ENCODE data around the gene FGF23. TPM values are rescaled to one million over a fixed set of nuclear protein-coding genes. Genes with fewer than 3 reads are reported as not detected.

FGF23 gene
- polyA plus RNA-seq, 1 donor from 2014 or later: not detected

GRCh38 chr12:4325966-4326365, 53.5 kb downstream of the FGF23 start:
- H3K9me2 ChIP-seq (ENCODE audit: insufficient read depth, low read length): no peaks in the 10 kb centered on the region
- H3K79me2 ChIP-seq (replicated peaks; ENCODE audit: insufficient read depth, low read length): peaks cover 10% of the 10 kb centered on the region
- H3K4me3 ChIP-seq (ENCODE audit: low read length): no peak overlapping the region
- no peak overlapping the region for H3K27ac ChIP-seq (ENCODE audit: low read length)
- no peaks in the 10 kb centered on the region for H4K20me1 ChIP-seq (ENCODE audit: insufficient read depth)
- TF ChIP-seq EP300 (conservative IDR thresholded peaks at IDR 0.05; ENCODE audit: poor library complexity, severe bottlenecking) (no peak), EZH2 (IDR thresholded peaks at IDR 0.05; ENCODE audit: borderline replicate concordance, insufficient read depth, low read length, poor library complexity, severe bottlenecking) (no peak), MXI1 (conservative IDR thresholded peaks at IDR 0.05; ENCODE audit: poor library complexity, severe bottlenecking) (no peak), CTCF (IDR thresholded peaks at IDR 0.05; ENCODE audit: poor library complexity, severe bottlenecking) (no peak), RAD21 (conservative IDR thresholded peaks at IDR 0.05) (no peak), POLR2AphosphoS5 (IDR thresholded peaks at IDR 0.05) (no peak), REST (IDR thresholded peaks at IDR 0.05; ENCODE audit: borderline replicate concordance) (no peak), SMC3 (conservative IDR thresholded peaks at IDR 0.05; ENCODE audit: poor library complexity) (no peak)
- no peaks in the 10 kb centered on the region for H3K9me3 ChIP-seq (ENCODE audit: low read length)
- no peak overlapping the region for H2AFZ ChIP-seq (ENCODE audit: low read depth, low read length)
- no peak overlapping the region for H3K9ac ChIP-seq (ENCODE audit: low read length)
- H3F3A ChIP-seq (ENCODE audit: insufficient read depth, low read length, poor library complexity, severe bottlenecking): no peaks in the 10 kb centered on the region
- no peaks in the 10 kb centered on the region for H3K27me3 ChIP-seq (ENCODE audit: insufficient read depth, low read depth, low read length)
- H3K36me3 ChIP-seq (ENCODE audit: insufficient read depth, low read length): no peaks in the 10 kb centered on the region
- no peak overlapping the region for H3K4me2 ChIP-seq (ENCODE audit: low read length)

- peaks cover 10% of the 10 kb centered on the region for H3K79me2 ChIP-seq (replicated peaks; ENCODE audit: insufficient read depth, low read length)
- H4K20me1 ChIP-seq (ENCODE audit: insufficient read depth): no peaks in the 10 kb centered on the region
Observed at GRCh38 chr12:4324366-4324765, 55.1 kb downstream of the FGF23 start.

More at GRCh38 chr12:4324366-4324765, 55.1 kb downstream of the FGF23 start:
- Histone ChIP-seq H3K4me3 (ENCODE audit: low read length) (no peak overlapping the region), H3K4me2 (ENCODE audit: low read length) (no peak overlapping the region), H3K36me3 (ENCODE audit: insufficient read depth, low read length) (no peaks in the 10 kb centered on the region), H2AFZ (ENCODE audit: low read depth, low read length) (no peak overlapping the region), H3K9me2 (ENCODE audit: insufficient read depth, low read length) (no peaks in the 10 kb centered on the region), H3K9ac (ENCODE audit: low read length) (no peak overlapping the region), H3K27ac (ENCODE audit: low read length) (no peak overlapping the region), H3K9me3 (ENCODE audit: low read length) (no peaks in the 10 kb centered on the region), H3F3A (ENCODE audit: insufficient read depth, low read length, poor library complexity, severe bottlenecking) (no peaks in the 10 kb centered on the region), H3K27me3 (ENCODE audit: insufficient read depth, low read depth, low read length) (no peaks in the 10 kb centered on the region)
- TF ChIP-seq EP300 (conservative IDR thresholded peaks at IDR 0.05; ENCODE audit: poor library complexity, severe bottlenecking) (no peak), RAD21 (conservative IDR thresholded peaks at IDR 0.05) (no peak), EZH2 (IDR thresholded peaks at IDR 0.05; ENCODE audit: borderline replicate concordance, insufficient read depth, low read length, poor library complexity, severe bottlenecking) (no peak), REST (IDR thresholded peaks at IDR 0.05; ENCODE audit: borderline replicate concordance) (no peak), POLR2AphosphoS5 (IDR thresholded peaks at IDR 0.05) (no peak), TAF1 (IDR thresholded peaks at IDR 0.05; ENCODE audit: low read depth) (no peak), CTCF (IDR thresholded peaks at IDR 0.05; ENCODE audit: poor library complexity, severe bottlenecking) (no peak)

All from neural cell (in vitro differentiated cells).